VCaP (cell line): Measurements from ENCODE around the gene ABHD2.

Experiments
- H3K27ac ChIP-seq: fragments of 450-650 bp; 2 replicates; pipeline ENCODE4 v1.5.1; 2017
- CTCF ChIP-seq: fragments of 450-650 bp; conservative IDR thresholded peaks from 2 replicates; pipeline ENCODE4 v1.5.1; 2017; ENCODE audit warnings: mild to moderate bottlenecking, moderate library complexity

ABHD2 gene

DNA sequence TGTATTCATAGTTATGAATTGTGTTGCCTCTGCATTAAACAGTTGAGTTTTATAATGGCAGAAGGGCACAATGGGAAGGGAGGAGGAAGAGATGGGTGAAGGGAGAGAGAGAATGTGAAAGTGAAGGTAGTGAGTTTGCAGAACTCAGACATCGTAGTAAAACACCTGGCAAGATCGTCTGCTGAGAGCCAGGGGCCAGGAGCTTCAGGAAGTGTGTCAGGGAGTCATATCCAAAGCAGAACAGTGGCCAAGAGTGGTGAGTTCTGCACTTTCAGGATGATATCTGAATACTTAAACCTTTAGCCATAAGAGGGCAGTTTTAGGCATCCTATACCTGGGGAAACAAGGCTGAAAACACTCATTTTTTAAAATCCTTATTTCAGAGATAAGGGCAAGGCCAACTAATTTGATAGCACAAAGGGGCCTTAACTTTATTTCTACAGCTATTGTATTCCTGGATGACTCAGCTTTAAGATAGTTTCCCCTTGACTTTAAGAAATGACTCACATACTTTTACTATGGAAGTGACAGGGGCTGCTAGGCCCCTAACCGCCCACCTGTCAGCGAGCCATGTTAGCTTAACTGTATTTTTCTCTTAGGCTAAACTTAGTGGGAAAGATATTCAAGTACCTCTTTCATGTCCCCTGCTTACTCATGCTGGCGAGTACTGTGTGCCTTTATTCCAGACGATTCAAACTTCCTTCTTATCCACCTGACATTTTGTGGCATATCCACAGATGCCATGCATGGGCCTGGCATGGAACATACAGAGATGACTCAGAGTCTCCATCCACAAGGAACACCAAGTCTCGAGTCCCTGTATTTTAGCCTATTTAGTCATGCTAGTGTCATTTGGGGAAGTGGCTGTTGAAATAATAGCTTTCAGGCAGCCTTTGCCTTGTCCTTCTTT, 79.3 kb downstream of the ABHD2 start:
- no peak overlapping the region for H3K27ac ChIP-seq
- TF ChIP-seq CTCF: no peak

GRCh38 chr15:89168316-89168833, 80.1 kb downstream of the ABHD2 start:
- no peak for TF ChIP-seq CTCF
- H3K27ac ChIP-seq: no peak overlapping the region

DNA sequence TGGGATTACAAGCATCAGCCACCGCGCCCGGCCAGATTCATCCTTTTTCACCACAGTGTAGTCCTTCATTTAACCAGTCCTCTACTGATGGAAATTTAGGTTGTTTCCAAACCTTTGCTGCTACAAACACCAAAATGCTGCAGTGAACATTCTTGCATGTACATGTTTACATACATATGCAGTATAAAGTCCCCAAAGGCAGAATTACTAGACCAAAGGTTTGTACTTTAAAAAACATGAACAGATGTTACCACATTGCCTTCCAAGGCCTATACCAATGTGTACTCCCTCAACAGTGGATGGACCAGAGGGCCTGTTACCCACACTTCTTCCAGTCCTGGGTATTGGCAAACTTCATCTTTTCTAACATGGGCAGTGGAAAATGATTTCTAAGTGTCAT, 82.1 kb downstream of the ABHD2 start:
- no peak overlapping the region for H3K27ac ChIP-seq
- no peak for TF ChIP-seq CTCF

GRCh38 chr15:89171136-89172072, 83.1 kb downstream of the ABHD2 start:
- TF ChIP-seq CTCF: peak; percentile 89
- peak overlapping the region; percentile 2; the same call in 1 of the 2 replicates for H3K27ac ChIP-seq

DNA sequence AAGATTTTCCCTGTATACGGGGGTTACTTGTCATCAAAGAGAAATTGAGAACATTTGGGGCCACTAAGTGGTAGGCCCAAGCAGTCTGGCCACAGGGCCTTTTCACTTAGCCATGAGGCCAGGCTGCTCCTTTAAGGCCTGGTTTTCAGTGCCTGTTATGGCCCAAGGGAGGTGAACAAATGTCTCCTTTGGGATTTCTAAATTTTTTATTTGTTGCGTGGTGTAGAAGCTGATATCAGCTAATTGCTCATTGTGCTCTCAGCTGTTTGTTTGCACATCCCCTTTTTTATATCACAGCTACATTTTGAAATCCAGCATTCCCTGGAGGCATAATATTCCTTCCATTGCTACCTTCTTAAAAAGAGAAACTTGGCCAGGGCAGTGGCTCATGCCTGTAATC, 84.7 kb downstream of the ABHD2 start:
- TF ChIP-seq CTCF: no peak
- H3K27ac ChIP-seq: peak overlapping the region; percentile 62; the same call in 1 of the 2 replicates

GRCh38 chr15:89174476-89174875, 86.2 kb downstream of the ABHD2 start:
- no peak for TF ChIP-seq CTCF

DNA sequence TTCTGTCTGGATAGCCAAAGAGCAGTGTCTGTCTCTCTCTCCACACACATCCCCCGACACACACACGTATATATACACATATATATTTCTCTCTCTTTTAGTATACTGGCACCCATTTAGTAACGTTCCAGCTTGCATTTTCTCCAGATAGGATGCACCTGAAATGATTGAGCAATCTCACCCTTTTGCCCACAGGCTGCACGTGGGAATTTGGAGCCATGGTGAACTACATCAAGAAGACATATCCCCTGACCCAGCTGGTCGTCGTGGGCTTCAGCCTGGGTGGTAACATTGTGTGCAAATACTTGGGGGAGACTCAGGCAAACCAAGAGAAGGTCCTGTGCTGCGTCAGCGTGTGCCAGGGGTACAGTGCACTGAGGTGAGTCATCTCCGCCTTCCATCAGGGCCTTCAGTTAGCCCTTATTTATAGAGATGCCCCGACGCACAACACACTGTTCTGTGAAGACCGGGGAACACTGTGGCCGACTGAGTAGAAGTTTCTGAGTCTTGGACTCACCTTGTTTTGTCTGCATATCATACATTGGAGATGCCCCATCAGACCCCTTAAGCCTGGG, 87.4 kb downstream of the ABHD2 start:
- TF ChIP-seq CTCF: no peak
- H3K27ac ChIP-seq: peak overlapping the region; percentile 62

More at GRCh38 chr15:89174476-89174875, 86.2 kb downstream of the ABHD2 start:
- peak overlapping the region; percentile 62 for H3K27ac ChIP-seq
